Cardiac fibroblast (primary cell): ENCODE data around the gene GADD45G.

Experiments used
- DNase-seq, 2 donors: peaks; one replicate each; pipeline versions ENCODE4 v3.0.0 to v3.0.0-alpha.2; 2010; ENCODE audit warnings: low read depth in 2 of 2
- H3K4me3 ChIP-seq, 2 donors: replicated peaks in 1 of 2; 1 replicate in 1 of 2; 2 replicates in 1 of 2; pipeline ENCODE4 v1.5.1; 2011; ENCODE audit warnings: low read depth in 2 of 2, low read length in 2 of 2, mild to moderate bottlenecking in 2 of 2, moderate library complexity in 1 of 2
- TF ChIP-seq, protein P1 (sequence below): IDR thresholded peaks from one replicate; pipeline ENCODE4 v1.5.1; 2011; ENCODE audit warnings: low read depth, mild to moderate bottlenecking, low read length, inconsistent platforms

The GADD45G gene

DNA sequence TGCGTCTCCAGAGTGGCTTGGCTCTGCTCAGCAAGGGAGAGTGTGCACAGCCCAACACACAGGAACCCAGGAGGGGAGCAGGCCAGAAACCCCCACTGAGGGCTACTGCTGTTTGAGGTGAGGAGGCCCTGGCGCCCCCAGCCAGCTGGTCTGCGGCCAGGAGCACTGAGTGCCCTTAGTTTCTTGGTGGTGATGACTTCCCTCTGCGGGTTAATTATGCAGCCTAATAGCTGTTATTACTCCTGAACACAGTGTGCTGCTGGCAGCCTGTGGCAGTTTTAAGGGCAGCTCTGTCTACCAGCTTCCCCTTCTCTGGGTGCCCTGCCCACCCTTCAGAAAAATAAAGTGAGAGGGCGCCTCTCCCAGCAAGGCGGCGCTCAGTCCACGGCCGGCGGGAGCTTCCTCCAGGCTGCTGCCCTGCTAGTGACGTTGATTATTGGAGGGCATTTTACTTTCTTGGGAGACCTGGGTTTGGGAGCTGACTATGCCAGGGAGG lies 19.2 kb downstream of the GADD45G start:
- no peak for DNase-seq
- TF ChIP-seq, protein P1, sequence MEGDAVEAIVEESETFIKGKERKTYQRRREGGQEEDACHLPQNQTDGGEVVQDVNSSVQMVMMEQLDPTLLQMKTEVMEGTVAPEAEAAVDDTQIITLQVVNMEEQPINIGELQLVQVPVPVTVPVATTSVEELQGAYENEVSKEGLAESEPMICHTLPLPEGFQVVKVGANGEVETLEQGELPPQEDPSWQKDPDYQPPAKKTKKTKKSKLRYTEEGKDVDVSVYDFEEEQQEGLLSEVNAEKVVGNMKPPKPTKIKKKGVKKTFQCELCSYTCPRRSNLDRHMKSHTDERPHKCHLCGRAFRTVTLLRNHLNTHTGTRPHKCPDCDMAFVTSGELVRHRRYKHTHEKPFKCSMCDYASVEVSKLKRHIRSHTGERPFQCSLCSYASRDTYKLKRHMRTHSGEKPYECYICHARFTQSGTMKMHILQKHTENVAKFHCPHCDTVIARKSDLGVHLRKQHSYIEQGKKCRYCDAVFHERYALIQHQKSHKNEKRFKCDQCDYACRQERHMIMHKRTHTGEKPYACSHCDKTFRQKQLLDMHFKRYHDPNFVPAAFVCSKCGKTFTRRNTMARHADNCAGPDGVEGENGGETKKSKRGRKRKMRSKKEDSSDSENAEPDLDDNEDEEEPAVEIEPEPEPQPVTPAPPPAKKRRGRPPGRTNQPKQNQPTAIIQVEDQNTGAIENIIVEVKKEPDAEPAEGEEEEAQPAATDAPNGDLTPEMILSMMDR = no peak
- H3K4me3 ChIP-seq = no peak overlapping the region

DNA sequence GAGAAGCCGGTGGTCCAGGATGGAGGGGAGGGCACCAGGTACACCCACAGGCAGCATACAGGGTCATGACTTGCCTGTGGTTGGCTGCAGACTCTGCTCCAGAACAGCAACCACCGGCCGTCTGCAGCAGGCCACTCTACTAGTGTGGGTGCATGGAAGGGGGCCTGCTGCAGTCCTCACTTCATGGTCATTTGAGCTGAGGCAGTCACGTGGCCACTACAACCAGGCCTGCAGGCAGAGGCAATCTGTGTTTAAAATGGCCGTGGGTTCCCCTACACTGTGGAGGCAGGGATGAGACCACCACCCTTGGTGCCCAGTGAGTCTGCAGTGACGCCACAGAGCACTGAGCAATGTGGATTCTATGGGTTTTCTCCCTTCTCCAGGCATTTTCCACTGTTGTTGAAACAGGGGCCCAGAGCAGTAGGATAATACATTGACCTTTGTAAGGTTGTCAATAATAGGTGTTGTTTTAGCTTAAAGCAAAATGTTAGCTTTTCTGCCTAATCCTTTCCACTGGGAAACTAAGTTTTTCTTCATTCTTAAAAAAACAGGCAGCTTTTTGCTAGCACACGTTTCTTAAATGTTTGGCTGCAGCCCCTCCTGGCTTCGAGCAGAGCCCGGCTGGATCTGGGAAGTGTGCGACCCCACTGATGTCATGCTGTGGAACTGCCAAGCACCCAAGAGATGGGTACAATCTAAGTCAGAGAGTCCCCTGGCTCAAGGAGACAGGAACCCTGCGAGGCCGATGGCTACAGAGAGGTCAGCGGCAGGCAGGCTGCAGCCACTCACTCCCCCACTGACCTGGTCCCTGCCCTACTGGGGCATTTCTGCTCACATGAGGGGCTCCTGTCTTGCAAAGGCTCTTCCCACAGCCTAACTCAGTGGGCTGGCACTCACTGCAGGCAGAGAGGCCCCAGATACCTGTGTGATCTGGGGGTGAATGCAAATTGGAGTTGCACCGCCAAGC lies 21.2 kb downstream of the GADD45G start:
- TF ChIP-seq, protein P1 = no peak

DNA sequence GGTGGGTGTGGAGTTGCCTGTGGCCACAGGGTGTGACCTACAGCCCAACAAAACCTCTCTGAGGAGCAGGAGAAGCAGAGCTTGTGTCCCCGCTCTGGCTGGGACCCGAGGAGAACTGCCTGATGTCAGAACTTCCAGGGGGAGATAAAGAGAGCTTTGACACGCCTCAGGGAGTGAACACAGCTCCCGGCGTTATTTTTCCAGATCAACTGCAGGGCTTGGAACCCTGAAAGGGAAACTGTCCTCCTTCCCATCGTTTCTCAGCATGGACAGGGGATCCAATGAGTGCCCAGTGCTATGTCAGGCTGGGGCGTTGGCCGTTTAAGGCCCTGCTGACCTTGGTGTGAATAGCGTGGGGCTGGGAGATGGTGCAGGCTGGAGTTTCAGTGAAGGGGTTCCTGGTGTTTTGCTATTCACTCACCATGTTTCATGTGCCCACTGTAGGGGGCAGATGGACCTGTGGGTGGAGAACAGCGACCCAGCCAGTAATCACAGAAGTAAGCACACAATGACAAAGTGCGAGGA lies 22.0 kb downstream of the GADD45G start:
- TF ChIP-seq, protein P1 = no peak
- no peak for DNase-seq
- no peak overlapping the region for H3K4me3 ChIP-seq

More for the DNA sequence above, 21.2 kb downstream of the GADD45G start:
- no peak for DNase-seq
- H3K4me3 ChIP-seq = no peak overlapping the region

DNA sequence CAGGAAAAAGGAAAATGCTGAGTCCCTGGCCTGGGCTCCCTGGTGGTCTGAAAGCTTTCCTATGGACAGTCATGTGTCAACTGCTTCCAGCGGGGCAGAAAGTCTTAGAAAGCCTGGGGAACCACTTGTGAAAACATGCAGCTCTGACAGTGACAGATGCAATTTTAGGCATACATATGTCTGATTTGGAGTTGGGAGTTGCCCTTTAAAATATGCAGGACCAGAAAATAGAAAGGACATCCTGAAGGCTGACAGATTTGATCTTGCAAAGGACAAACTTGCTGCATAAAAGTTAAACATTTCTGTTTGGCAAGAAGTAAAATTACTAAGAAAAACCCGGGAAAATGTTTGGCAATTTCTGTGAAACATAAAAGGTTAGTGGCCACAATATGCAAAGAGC lies 23.8 kb downstream of the GADD45G start:
- no peak for DNase-seq
- TF ChIP-seq, protein P1 = no peak
- H3K4me3 ChIP-seq = no peak overlapping the region

DNA sequence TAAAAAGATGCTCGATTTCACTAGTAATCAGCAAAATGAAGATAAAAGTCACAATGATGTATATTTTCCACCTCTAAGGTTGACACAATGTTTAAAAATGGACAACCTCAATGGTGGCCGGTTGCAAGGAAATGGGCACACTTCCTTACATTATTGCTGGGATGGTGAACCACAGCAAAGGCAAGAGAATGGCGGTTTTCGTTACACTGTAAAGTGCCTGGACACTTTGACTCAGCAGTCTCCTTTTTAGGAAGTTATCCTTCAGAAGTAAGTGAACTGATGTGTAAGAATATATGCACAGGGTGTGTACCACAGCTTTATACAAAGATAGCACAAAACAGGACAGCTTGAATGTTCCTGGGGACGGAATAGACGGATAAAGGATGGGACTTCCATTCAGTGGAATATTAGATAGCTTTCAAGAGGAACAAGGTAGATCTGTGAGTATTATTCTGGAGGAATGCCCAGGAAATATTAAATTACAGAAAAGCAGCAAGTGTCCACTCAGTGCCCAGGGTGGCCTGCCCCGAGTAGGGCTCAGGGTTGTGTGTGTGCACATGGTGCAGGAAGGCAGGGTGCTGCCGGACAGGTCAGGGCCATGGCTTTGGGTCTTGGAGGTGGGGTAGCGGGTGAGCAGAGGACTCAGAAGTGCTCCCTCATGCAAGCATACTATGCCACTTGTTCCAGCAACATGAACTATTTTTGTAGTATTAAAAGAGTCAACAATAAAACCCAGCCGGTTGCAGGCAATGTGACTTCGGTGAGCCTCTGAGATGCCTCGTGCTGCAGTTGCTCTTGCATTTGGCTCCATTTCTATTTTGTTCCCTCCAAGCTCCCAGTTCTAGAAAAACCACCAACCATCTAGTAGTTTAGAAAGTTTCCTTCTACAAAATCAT lies 24.5 kb downstream of the GADD45G start:
- H3K4me3 ChIP-seq = no peak overlapping the region
- no peak for DNase-seq
- TF ChIP-seq, protein P1 = no peak

DNA sequence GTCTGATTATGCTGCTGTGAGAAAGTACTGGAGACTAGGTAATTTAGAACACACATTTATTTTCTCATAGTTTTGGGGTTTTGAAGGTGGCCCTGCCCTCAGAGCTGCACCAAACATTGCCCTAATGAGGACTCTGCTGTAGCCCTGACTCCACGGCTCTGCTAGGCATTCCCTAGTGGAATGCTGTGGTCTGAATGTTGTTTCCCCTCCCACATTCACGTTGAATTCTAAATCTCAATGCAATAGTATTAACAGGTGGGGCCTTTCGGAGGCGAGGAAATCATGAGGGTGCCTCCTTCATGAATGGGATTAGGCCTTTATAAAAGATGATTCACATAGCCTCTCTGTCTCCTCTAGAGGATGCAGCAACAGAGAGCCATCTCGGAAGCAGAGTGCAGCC lies 25.7 kb downstream of the GADD45G start:
- DNase-seq = no peak
- TF ChIP-seq, protein P1 = no peak
- H3K4me3 ChIP-seq = no peak overlapping the region
